H9 (cell line): ENCODE results near the gene SLC25A11. TPM values are rescaled to one million over a fixed set of nuclear protein-coding genes. Genes with fewer than 3 reads are reported as not detected.

Experiments
- DNase-seq: peaks from one replicate; pipeline ENCODE4 v3.0.0-alpha.2; 2017
- H2AFZ ChIP-seq: one replicate; pipeline ENCODE4 v1.6.1; 2013; ENCODE audit warnings: mild to moderate bottlenecking, low read length, control low read depth, moderate library complexity
- H2AK5ac ChIP-seq: 2 replicates; pipeline ENCODE4 v1.6.1; 2013; ENCODE audit warnings: low read length, control low read depth, mixed read lengths; ENCODE audit not compliant: insufficient read length
- H2BK120ac ChIP-seq: one replicate; pipeline ENCODE4 v1.6.1; 2013; ENCODE audit warnings: low read depth, mild to moderate bottlenecking, low read length, control low read depth, inconsistent platforms; ENCODE audit not compliant: poor library complexity, severe bottlenecking
- H2BK12ac ChIP-seq: 2 replicates; pipeline ENCODE4 v1.6.1; 2013; ENCODE audit warnings: low read length, control low read depth, mixed read lengths, low read depth; ENCODE audit not compliant: insufficient read length
- H2BK15ac ChIP-seq: 2 replicates; pipeline ENCODE4 v1.6.1; 2013; ENCODE audit warnings: low read depth, low read length, control low read depth
- H2BK20ac ChIP-seq: one replicate; pipeline ENCODE4 v1.6.1; 2013; ENCODE audit warnings: low read depth, mild to moderate bottlenecking, low read length, control low read depth, inconsistent platforms; ENCODE audit not compliant: poor library complexity, severe bottlenecking
- H2BK5ac ChIP-seq: 2 replicates; pipeline ENCODE4 v1.6.1; 2013; ENCODE audit warnings: low read length, control low read depth, mixed read lengths; ENCODE audit not compliant: insufficient read length
- H3K14ac ChIP-seq: 2 replicates; pipeline ENCODE4 v1.6.1; 2013; ENCODE audit warnings: low read length, control low read depth; ENCODE audit not compliant: insufficient read depth
- H3K18ac ChIP-seq: 2 replicates; pipeline ENCODE4 v1.6.1; 2013; ENCODE audit warnings: low read depth, mild to moderate bottlenecking, mixed read lengths, low read length, control low read depth; ENCODE audit not compliant: insufficient read length
- H3K23ac ChIP-seq: 2 replicates; pipeline ENCODE4 v1.6.1; 2013; ENCODE audit warnings: low read length, control low read depth, mixed read lengths, low read depth; ENCODE audit not compliant: insufficient read length
- H3K23me2 ChIP-seq: 2 replicates; pipeline ENCODE4 v1.6.1; 2013; ENCODE audit warnings: low read depth, mild to moderate bottlenecking, mixed read lengths, low read length, control low read depth; ENCODE audit not compliant: insufficient read length, poor library complexity, severe bottlenecking
- H3K27ac ChIP-seq: 2 replicates; pipeline ENCODE4 v1.5.1; 2013; ENCODE audit warnings: low read length, control low read depth, mixed read lengths, low read depth; ENCODE audit not compliant: insufficient read length
- H3K27me3 ChIP-seq: 2 replicates; pipeline ENCODE4 v1.6.1; 2013; ENCODE audit warnings: low read length, control low read depth, inconsistent platforms; ENCODE audit not compliant: insufficient read depth
- H3K4ac ChIP-seq: 2 replicates; pipeline ENCODE4 v1.6.1; 2013; ENCODE audit warnings: low read depth, mild to moderate bottlenecking, control low read depth, inconsistent platforms, low read length, moderate library complexity
- H3K4me1 ChIP-seq: 2 replicates; pipeline ENCODE4 v1.6.1; 2013; ENCODE audit warnings: low read length, control low read depth, inconsistent platforms; ENCODE audit not compliant: insufficient read depth
- H3K4me2 ChIP-seq: 2 replicates; pipeline ENCODE4 v1.6.1; 2013; ENCODE audit warnings: low read length, control low read depth, mixed read lengths; ENCODE audit not compliant: insufficient read length, insufficient read depth
- H3K56ac ChIP-seq: 2 replicates; pipeline ENCODE4 v1.6.1; 2013; ENCODE audit warnings: low read depth, mild to moderate bottlenecking, mixed read lengths, low read length, control low read depth; ENCODE audit not compliant: insufficient read length
- H3K79me1 ChIP-seq: 2 replicates; pipeline ENCODE4 v1.6.1; 2013; ENCODE audit warnings: low read depth, mild to moderate bottlenecking, moderate library complexity, low read length, control low read depth, inconsistent platforms; ENCODE audit not compliant: insufficient read depth, poor library complexity, severe bottlenecking
- H3K79me2 ChIP-seq: 2 replicates; pipeline ENCODE4 v1.6.1; 2013; ENCODE audit warnings: low read length, control low read depth, inconsistent platforms; ENCODE audit not compliant: insufficient read depth
- H3K9ac ChIP-seq: 2 replicates; pipeline ENCODE4 v1.6.1; 2013; ENCODE audit warnings: low read length, control low read depth, mixed read lengths; ENCODE audit not compliant: insufficient read length; ENCODE audit errors: extremely low read depth
- H3K9me3 ChIP-seq: one replicate; pipeline ENCODE4 v1.6.1; 2013; ENCODE audit warnings: low read depth, low read length, inconsistent platforms; ENCODE audit not compliant: control insufficient read depth
- H3T11ph ChIP-seq: one replicate; pipeline ENCODE4 v1.6.1; 2013; ENCODE audit warnings: mild to moderate bottlenecking, low read length, control low read depth, inconsistent platforms
- H4K20me1 ChIP-seq: one replicate; pipeline ENCODE4 v1.6.1; 2013; ENCODE audit not compliant: control insufficient read depth, insufficient read length, insufficient read depth
- H4K5ac ChIP-seq: 2 replicates; pipeline ENCODE4 v1.6.1; 2013; ENCODE audit warnings: low read depth, mild to moderate bottlenecking, mixed read lengths, low read length, control low read depth; ENCODE audit not compliant: insufficient read length
- H4K8ac ChIP-seq: replicated peaks from 2 replicates; pipeline ENCODE4 v1.6.1; 2013; ENCODE audit warnings: low read length, control low read depth, mixed read lengths, low read depth; ENCODE audit not compliant: insufficient read length
- H4K91ac ChIP-seq: 2 replicates; pipeline ENCODE4 v1.6.1; 2013; ENCODE audit warnings: low read depth, mild to moderate bottlenecking, moderate library complexity, mixed read lengths, low read length, control low read depth; ENCODE audit not compliant: insufficient read length
- H3K27ac Mint-ChIP-seq, 3 experiments: 2 replicates in 2 of 3; 3 replicates in 1 of 3; pipeline ENCODE4 v1.8.0; 2020 to 2021; ENCODE audit warnings: mixed read lengths in 3 of 3, mild to moderate bottlenecking in 1 of 3, moderate library complexity in 1 of 3
- H3K27me3 Mint-ChIP-seq: 2 replicates; pipeline ENCODE4 v1.8.0; 2021; ENCODE audit warnings: low read depth, mild to moderate bottlenecking, moderate library complexity, mixed read lengths
- H3K36me3 Mint-ChIP-seq, 3 experiments: 2 replicates in 2 of 3; 3 replicates in 1 of 3; pipeline ENCODE4 v1.8.0; 2020 to 2021; ENCODE audit warnings: low read depth in 3 of 3, mixed read lengths in 3 of 3; ENCODE audit not compliant: insufficient read depth in 1 of 3
- H3K4me1 Mint-ChIP-seq, 2 experiments: 2 replicates each; pipeline ENCODE4 v1.8.0; 2020; ENCODE audit warnings: mixed read lengths in 2 of 2
- H3K4me3 Mint-ChIP-seq, 2 experiments: 2 replicates in 1 of 2; 3 replicates in 1 of 2; pipeline ENCODE4 v1.8.0; 2020 to 2021; ENCODE audit warnings: mild to moderate bottlenecking in 2 of 2, mixed read lengths in 2 of 2, moderate library complexity in 1 of 2
- H3K9me3 Mint-ChIP-seq, 2 experiments: 2 replicates in 1 of 2; 3 replicates in 1 of 2; pipeline ENCODE4 v1.8.0; 2020; ENCODE audit warnings: mild to moderate bottlenecking in 2 of 2, mixed read lengths in 2 of 2, moderate library complexity in 1 of 2
- WGBS: extraction: QIAGEN DNeasy Blood & Tissue Kit; methylation state at CpG from one replicate; pipeline ENCODE4 v1.1.7; 2013; ENCODE audit warnings: missing lambda C conversion rate, low lambda C conversion rate, mixed read lengths; ENCODE audit not compliant: insufficient read length; ENCODE audit errors: extremely low coverage; 5-methylcytosine and 5-hydroxymethylcytosine counted together
- total RNA-seq: library from RNA; stranded (reverse); gene quantifications from 2 replicates; pipeline ENCODE4 v1.2.1, GENCODE V29; 2021
- TF ChIP-seq, protein P1 (sequence below): fragments of 200-600 bp; sonication (generic); conservative IDR thresholded peaks from 3 replicates; pipeline ENCODE4 v1.8.0; 2021; ENCODE audit warnings: antibody characterized with exemption, mild to moderate bottlenecking

SLC25A11 gene
- total RNA-seq, 1 experiment from 2014 or later, result 74.9 TPM

DNA sequence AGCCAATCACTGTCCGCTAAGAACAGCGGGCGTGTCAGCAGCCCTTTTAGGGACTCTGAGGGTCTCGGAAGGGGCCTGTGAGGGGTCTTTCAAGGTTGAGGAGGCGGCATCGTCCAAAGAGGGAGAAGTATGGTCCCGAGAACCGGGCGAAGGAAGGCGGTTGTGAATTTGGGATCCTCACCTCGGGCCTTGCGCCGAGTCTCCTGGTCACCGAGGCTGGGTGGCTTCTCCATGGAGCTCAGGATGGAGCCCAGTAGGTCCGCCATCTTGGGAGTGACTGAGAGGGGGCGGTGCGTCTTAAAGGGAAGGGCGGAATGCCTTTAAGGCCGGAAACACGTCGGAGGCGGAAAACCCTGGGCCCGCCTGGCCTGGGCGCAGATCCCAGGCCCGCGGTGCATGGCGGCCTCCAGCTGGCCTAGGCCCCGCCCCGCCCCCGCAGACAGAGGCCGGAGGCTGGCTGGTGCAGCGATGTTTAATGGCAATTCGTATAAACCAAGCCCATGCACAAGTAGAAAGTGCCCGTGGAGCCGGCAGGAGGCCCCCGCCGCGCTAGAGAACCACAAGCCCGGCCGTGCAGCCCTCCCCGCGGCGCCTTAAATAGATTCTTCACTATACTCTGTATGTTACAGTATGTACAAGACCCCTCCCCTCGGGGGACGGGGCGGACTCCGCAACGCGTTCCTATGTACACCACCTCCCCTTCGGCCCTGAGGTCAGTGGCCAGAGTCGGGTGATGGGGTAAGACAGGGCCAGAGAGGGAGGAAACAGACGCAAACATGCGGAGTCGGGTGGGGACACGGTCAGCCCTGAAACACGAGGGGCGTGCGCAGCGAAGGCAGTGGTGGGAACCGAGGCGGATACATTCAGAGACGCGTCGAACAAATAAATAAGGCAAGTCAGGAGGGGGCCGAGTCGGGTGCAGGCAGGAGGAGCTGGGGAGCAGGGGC, 28.0 kb upstream of the SLC25A11 start, which contains the start of gene SPAG7:
SPAG7 (minus strand) TSS at position 279 of the 947 bp plus-strand sequence; CDS start at position 266, 13 bp downstream.
- peak; percentile 98 for DNase-seq
- Mint-ChIP-seq H3K9me3 (peaks cover 5 to 24% of the 10 kb centered on the region in 2 experiments; a peak in 4 of 5 replicates), H3K27ac (peak within 1 kb of the TSS in 2 of 3 experiments; percentile 23 to 85; a peak in 5 of 7 replicates), H3K4me3 (no peak within 1 kb of the TSS), H3K27me3 (peaks cover 3% of the 10 kb centered on the region; the same call in 1 of the 2 replicates), H3K4me1 (peaks cover 28 to 31% of the 10 kb centered on the region in 2 experiments), H3K36me3 (peaks cover 33 to 45% (median 42%) of the 10 kb centered on the region in 3 experiments)
- TF ChIP-seq, protein P1, sequence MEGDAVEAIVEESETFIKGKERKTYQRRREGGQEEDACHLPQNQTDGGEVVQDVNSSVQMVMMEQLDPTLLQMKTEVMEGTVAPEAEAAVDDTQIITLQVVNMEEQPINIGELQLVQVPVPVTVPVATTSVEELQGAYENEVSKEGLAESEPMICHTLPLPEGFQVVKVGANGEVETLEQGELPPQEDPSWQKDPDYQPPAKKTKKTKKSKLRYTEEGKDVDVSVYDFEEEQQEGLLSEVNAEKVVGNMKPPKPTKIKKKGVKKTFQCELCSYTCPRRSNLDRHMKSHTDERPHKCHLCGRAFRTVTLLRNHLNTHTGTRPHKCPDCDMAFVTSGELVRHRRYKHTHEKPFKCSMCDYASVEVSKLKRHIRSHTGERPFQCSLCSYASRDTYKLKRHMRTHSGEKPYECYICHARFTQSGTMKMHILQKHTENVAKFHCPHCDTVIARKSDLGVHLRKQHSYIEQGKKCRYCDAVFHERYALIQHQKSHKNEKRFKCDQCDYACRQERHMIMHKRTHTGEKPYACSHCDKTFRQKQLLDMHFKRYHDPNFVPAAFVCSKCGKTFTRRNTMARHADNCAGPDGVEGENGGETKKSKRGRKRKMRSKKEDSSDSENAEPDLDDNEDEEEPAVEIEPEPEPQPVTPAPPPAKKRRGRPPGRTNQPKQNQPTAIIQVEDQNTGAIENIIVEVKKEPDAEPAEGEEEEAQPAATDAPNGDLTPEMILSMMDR, result no peak
- peaks cover 7% of the 10 kb centered on the region; the same call in 1 of the 2 replicates for H3K4me1 ChIP-seq
- H3K79me2 ChIP-seq, result peaks cover 2% of the 10 kb centered on the region; the same call in 1 of the 2 replicates
- H3K9me3 ChIP-seq, result no peaks in the 10 kb centered on the region
- peak within 1 kb of the TSS; percentile 90 for H3K4me2 ChIP-seq
- H2BK20ac ChIP-seq, result no peak within 1 kb of the TSS
- H4K20me1 ChIP-seq, result no peaks in the 10 kb centered on the region
- peak within 1 kb of the TSS; percentile 97 for H3K14ac ChIP-seq
- no peak within 1 kb of the TSS; the same call in 1 of the 2 replicates for H3K4ac ChIP-seq
- H2BK5ac ChIP-seq, result no peak within 1 kb of the TSS
- H2BK120ac ChIP-seq, result no peak within 1 kb of the TSS
- no peak within 1 kb of the TSS for H3K23ac ChIP-seq
- no CpG with 5 or more reads among the region's 66 CpGs for WGBS
- H2BK15ac ChIP-seq, result no peak within 1 kb of the TSS
- peak within 1 kb of the TSS; percentile 93 for H3K9ac ChIP-seq
- H2BK12ac ChIP-seq, result no peak within 1 kb of the TSS
- H4K91ac ChIP-seq, result no peak within 1 kb of the TSS
- H3K23me2 ChIP-seq, result peaks cover 23% of the 10 kb centered on the region
- no peak within 1 kb of the TSS for H3T11ph ChIP-seq
- H3K79me1 ChIP-seq, result peaks cover 2% of the 10 kb centered on the region
- H3K27ac ChIP-seq, result peak within 1 kb of the TSS; percentile 71
- no peak within 1 kb of the TSS for H4K8ac ChIP-seq
- H4K5ac ChIP-seq, result peak within 1 kb of the TSS; percentile 40
- no peak within 1 kb of the TSS for H2AFZ ChIP-seq
- peak within 1 kb of the TSS; percentile 97 for H3K18ac ChIP-seq
- no peak within 1 kb of the TSS for H2AK5ac ChIP-seq
- H3K27me3 ChIP-seq, result no peaks in the 10 kb centered on the region
- H3K56ac ChIP-seq, result no peak within 1 kb of the TSS
